ENCODE data around the gene SYT13.

- no peak for TF ChIP-seq CTCF (IDR thresholded peaks at IDR 0.05)
- TF ChIP-seq POLR2A (IDR thresholded peaks at IDR 0.05): no peak
Measured at GRCh38 chr11:45208135-45208534, 78.0 kb downstream of the SYT13 start.

Data from gastroesophageal sphincter (tissue), 3 donors.